Stimulated activated CD8-positive, alpha-beta memory T cell treated with anti-CD3 and anti-CD28 coated beads, Interleukin-7, amount 100 ng/mL, for 48 hours (primary cell): Measurements from ENCODE around the gene C1orf198.

ENCODE experiments used
- DNase-seq, 2 donors: peaks; one replicate each; pipeline ENCODE4 v3.0.0-alpha.2; 2020; ENCODE audit warnings: low read depth in 1 of 2; ENCODE audit errors: extremely low read depth in 1 of 2

The C1orf198 gene

GRCh38 chr1:230836793-230837192, 31.5 kb downstream of the C1orf198 start:
- no peak for DNase-seq

DNA sequence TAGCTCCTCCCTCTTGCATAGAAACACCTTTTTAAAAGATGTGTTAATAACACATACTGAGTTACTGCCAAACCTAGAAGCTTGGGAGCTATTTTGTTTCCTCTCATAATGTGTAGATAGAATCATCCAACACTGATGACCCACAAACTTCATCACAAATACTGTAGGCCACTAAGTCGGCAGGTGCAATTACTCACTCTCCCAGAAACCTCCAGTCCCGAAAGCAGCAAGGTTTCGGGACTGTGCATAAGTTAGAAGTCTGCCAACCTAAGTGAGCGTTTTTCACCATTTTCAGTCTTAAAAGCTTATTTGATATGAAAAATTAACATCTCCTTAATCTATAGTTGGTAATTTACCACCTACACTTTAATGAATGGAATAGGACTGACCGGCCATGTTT, 32.0 kb downstream of the C1orf198 start:
- DNase-seq = no peak

DNA sequence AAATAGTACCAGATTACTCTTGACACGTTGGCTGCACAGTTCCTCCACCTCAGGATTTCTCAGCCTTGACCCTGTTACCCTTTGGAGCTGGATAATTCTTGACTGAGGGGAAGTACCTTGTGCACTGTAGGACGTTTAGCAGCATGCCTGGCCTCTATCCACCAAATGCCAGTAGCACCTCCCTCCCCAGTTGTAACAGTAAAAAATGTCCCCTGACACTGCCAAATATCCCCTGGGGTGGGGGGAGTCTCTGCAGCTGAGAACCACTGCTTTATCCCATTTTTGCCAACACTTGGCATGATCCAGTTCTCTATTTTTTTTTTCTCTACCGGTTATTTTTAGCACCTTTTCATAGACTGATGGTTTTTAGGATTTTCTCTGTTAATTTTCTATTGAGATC, 34.0 kb downstream of the C1orf198 start:
- no peak for DNase-seq

- no peak for DNase-seq
These were observed 34.8 kb downstream of the C1orf198 start for GRCh38 chr1:230833511-230833910.

DNA sequence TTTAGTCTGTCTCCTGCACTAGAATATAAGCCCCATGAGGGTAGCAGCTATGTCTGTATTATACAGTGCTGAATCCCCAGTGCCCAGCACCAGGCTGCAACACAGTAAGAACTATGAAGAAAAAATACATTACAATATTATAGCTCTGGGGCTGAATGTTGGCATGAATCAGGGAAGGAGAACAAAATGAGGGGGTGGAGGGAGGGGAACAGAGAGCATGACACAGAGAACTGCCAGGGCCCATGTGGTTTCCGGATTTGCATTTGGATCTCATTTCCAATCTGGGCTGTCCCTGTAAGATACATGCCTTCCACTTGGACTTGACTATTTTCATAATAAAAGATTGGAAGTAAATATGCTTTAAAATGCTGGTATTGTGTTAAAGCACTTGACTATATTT, 35.8 kb downstream of the C1orf198 start:
- DNase-seq = no peak

GRCh38 chr1:230831771-230832170, 36.5 kb downstream of the C1orf198 start:
- DNase-seq = no peak

DNA sequence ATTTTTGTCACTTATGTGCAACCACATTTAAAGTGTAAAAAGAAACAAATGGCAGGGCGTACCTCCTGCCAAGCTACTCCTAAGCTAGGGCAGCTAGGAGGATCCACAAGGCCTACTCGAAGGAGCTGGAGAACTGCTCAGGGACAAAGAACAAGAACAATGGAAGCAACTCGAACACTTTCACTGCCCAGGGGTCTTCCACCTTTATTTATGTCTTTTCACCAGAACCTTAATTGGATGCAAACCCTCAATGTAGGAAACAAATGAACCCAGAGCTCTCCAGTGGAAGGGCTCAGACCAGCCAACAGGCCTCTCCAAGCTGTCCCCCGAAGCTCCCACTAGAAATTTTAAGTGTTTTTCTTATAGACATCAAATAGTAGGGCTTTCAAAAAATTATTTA, 39.9 kb downstream of the C1orf198 start:
- no peak for DNase-seq

DNA sequence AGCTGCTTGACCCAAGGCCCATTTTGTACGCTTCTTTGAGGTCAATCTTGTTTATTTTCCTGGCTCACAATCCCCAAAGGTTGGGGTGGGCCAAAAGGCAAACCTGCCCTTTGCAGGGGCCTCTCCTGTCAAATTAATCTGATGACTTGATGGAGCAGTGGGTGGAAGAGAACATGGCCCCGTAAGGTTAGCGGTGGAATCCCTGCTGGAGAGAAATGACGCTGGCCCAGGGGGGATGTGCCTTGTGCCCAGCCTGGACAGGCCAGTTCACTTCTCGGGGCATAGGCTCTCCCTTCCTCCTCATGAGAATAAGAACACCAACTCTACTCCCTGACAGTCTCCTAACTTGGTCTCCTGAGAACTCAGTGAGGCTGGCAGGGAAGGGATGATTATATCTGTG, 40.5 kb downstream of the C1orf198 start:
- no peak for DNase-seq

GRCh38 chr1:230827081-230827681, 41.1 kb downstream of the C1orf198 start:
- DNase-seq = no peak

DNA sequence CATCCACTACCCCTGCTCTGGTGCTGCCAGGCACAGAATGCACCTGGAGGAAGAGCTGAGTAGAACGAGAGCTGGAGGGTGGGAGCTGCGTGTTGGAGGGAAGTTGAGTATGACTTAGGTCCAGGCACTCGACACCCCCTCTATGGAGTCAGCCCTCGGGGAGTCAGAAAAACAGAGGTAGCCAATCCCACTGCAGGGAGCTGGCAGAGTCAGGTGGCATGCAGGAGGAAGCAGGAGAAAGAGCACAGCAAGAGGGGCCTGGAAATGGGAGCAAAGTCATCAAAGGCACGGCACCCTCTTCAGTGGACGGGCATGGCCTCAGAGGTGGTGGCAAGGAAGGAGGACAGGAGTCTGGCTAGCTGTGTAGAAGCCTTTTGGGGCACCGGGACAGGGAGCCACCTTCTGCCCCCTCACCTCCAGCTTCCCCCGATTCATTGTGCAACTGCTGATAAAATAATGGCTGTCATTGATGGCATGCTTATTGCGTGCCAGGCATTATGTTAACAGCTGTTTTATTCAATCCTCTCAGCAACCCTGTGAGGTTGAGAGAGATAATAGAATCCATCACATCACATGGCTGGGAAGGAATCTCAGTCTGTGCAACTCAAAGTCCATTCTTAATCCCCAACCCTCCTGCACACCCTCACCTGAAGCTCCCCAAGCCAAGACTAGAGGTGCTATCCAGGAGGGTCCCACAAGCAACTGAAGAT, 42.0 kb downstream of the C1orf198 start:
- no peak for DNase-seq

GRCh38 chr1:230825761-230826160, 42.6 kb downstream of the C1orf198 start:
- no peak for DNase-seq

GRCh38 chr1:230824919-230825721, 43.2 kb downstream of the C1orf198 start:
- DNase-seq = no peak

- DNase-seq = no peak
These were observed 43.8 kb downstream of the C1orf198 start for GRCh38 chr1:230824551-230824918.

DNA sequence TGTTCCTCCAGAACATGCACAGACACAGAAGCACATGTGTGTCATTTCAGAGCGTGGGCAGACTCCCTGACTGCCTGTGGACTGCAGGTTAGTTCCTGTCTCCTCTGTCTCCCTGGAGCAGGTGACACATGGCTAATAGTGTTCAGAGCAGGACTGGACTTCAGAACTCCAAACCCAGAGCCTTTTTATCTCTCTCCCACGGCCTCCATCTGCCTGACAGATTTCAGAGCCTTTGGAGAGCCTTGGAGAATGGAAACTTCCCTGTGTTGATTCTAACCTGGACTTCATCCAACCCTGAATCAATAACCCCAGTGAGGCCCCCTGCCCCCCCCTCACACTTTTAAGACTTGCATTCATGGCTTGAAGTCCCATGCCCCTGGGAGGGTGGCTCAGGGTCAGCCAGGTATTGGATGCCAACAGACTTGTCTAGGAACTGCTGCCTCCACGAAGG, 44.4 kb downstream of the C1orf198 start:
- DNase-seq = no peak

- DNase-seq = no peak
These were observed 44.9 kb downstream of the C1orf198 start for GRCh38 chr1:230823426-230823825.

GRCh38 chr1:230822092-230822581, 46.2 kb downstream of the C1orf198 start:
- no peak for DNase-seq

DNA sequence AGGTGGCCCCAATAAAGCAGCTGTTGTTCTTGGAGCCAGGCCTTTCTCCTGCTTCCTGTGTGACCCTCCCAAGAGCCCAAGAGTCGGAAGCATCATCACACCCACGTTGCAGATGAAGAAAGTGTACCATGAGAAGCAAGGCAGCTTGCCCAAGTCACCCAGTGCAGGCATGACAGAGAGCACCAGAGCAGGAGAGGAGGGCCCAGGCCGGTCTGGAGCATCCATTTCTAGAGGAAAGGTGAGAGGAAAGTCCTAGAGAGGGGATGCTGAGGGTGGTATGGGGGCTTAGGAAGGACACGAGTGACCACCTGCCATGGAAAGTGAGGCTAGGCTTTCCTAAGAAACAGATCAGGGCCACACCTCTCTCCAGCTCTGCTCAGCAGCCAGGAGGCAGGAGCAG, 47.0 kb downstream of the C1orf198 start:
- no peak for DNase-seq

DNA sequence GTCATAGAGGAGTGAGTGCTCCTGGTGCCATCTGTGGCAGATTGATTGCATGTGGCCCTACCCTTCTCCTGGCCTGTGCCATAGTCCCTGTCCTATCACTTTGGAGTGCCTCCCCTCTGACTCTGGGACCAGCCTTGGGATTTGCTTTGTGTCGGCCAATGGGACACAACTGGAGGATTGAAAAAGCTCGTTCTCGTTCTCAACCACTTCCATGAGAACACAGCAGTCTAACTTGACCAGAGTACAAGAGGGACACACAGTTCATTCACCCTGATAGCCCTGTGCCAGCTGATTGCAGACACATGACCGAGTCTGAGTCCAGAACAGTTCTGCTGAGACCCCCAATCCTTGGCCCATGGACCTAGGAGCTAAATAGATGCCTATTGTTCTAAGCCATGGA, 47.8 kb downstream of the C1orf198 start:
- DNase-seq = no peak

DNA sequence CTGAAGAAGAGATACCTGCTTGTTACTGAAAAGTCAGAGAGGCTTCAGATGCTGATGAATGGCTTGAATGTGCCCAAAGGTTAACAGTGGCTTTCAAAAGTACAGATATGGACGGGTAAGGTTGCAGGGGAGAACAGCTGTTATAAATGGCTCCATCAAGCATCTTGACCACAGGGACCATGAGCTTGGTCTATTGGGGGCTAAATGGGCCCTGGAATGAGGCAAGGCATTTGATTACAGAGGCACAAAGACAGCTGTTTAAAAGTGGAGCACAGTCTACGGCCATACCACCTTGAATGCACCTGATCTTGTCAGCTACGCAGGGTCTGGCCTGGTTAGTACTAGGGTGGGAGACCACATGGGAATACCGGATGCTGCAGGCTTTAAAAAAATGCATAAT, 48.3 kb downstream of the C1orf198 start:
- DNase-seq = no peak

DNA sequence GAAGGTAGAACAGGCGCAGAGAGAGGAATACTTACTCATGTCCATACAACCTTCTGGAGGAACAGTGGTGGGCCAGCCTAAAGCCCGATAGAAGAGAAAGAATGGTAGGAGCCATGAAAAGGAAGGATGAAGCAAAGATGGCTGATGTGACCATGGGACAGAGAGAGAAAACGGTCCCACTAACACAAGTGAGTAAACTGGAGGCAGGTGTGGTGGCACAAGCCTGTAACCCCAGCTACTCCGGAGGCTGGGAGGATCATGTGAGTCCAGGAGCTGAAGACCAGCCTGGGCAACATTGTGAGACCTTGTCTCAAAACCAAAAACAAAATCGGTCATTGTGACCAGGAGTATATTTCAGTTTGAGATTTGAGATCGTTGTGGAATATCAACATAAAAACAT, 49.4 kb downstream of the C1orf198 start:
- no peak for DNase-seq

DNA sequence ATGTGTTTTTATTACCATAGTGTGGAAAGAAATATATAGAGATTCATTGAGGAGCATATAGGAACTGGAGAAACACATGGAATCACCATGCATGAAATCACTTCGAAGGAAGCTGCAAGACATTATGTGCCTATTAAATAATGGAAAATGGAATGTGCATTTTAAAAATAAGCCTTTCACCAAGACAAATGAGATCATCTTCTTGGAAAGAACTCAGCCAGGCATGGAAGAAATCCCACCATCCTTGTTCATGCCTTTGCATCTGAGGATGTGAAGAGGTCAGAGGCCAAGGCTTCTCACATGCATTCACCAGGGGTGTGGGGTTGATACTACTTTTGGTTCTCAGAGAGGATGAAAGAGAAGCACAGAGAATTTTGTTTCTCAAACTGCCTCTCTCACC, 50.0 kb downstream of the C1orf198 start:
- DNase-seq = no peak

GRCh38 chr1:230816018-230816417, 52.3 kb downstream of the C1orf198 start:
- no peak for DNase-seq
